Measurements from ENCODE around the gene AGBL4.

Gene AGBL4

DNA sequence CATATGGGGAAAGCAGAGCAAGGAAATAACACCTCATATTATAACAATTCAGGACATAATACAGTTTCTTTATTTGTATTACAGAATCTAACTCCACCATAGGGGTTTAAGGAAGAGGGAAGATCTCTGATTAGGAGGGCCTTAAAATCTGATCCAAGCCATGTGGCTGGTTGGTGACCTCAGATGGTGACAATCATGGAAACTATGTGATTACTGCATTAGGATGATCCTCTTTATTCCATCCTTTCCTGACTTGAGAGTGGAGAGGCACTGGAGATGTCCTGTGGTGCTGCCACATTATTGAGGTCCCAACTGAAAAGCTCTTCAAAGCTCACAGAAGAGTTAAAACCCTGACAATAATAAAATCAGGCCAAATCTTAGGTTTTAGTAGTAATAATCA is 1078.9 kb downstream of the AGBL4 start:
- no peak for TF ChIP-seq POLR2A (IDR thresholded peaks at IDR 0.05; ENCODE audit: low read depth, low read length)
- DNase-seq (ENCODE audit: insufficient read length, low spot score) (no peak), FAIRE-seq (no peak)

DNA sequence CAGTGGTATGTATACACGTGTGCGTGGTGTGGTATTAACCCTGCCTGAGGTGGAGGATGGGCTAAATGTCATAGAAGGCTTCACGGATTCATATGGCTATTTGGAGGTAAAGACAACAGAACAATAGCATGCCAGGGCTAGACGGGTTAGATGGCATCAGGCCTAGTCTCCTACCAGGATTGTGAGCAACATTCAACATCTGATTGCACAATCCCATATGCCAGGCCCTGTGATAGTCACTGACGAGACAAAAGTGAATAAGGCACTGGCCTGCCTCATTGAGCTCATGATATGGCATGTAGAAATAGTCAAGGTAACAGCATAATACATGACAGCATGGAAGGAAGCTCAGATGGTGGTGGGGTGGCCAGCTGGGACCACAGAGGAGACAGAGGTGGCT is 1079.9 kb downstream of the AGBL4 start:
- FAIRE-seq: no peak
- no peak for DNase-seq (ENCODE audit: insufficient read length, low spot score)
- no peak for TF ChIP-seq POLR2A (IDR thresholded peaks at IDR 0.05; ENCODE audit: low read depth, low read length)

GRCh38 chr1:48943393-48943792 is 1080.4 kb downstream of the AGBL4 start:
- FAIRE-seq (no peak), DNase-seq (ENCODE audit: insufficient read length, low spot score) (no peak)
- TF ChIP-seq POLR2A (IDR thresholded peaks at IDR 0.05; ENCODE audit: low read depth, low read length): no peak

DNA sequence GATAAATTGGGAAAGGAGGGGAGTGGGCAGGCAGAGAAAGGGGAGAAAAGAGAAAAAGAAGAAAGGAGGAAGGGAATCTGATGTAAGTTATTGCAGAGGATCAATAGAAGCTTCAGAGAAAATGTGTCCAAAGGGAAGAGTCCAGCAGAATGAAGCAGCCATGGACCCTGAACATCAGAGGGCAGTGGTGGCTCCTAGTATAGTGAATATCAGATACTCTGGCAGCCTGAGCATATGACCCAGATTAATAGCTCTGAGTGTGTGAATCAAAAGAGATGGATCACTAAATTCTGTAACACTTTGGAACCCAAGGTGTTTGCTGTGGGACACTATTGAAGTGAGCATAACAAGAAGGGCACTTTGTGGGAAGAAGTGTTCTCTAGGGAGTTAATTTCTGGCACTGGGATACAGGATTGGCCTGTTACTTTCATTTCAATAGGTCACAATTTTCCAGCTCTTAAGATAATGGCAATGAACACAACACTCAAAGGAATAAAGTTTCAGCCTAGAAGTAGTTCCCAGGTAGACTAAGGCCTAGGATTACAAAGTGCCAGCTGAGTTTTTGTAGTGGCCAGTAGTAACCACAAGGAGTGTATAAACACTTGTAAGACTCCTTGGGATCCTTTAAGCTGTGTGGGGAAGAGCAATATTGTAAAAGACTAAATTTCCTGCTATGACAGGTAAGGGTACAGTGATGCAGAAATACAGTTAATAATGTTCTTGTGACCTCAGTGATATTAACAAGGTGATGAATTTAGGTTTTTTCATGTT is 1082.6 kb downstream of the AGBL4 start:
- FAIRE-seq (no peak), DNase-seq (ENCODE audit: insufficient read length, low spot score) (no peak)
- TF ChIP-seq POLR2A (IDR thresholded peaks at IDR 0.05; ENCODE audit: low read depth, low read length): no peak

DNA sequence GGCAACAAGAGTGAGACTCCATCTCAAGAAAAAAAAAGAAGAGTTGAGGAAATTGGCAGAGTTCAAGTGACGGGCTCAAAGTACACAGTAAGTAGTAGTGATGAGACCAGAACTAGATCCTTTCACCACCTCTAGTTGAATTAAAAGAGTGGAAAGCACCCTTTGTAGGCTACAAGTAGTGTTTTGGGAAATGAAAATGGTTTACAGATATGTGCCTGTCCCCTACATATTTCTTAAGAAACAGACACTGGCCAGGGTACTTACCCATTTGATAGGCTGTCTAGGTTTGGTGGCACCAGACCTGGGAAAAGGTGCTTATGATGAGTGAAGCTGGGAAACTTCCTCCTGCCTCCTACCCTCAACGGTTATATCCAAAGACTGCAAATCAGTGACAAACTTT is 1083.4 kb downstream of the AGBL4 start:
- no peak for TF ChIP-seq POLR2A (IDR thresholded peaks at IDR 0.05; ENCODE audit: low read depth, low read length)
- no peak for FAIRE-seq

GRCh38 chr1:48939828-48940227 is 1083.9 kb downstream of the AGBL4 start:
- FAIRE-seq (no peak), DNase-seq (ENCODE audit: insufficient read length, low spot score) (no peak)
- TF ChIP-seq POLR2A (IDR thresholded peaks at IDR 0.05; ENCODE audit: low read depth, low read length): no peak

More for the DNA sequence above, 1083.4 kb downstream of the AGBL4 start:
- DNase-seq (ENCODE audit: insufficient read length, low spot score): no peak

GRCh38 chr1:48939042-48939441 is 1084.7 kb downstream of the AGBL4 start:
- no peak for TF ChIP-seq POLR2A (IDR thresholded peaks at IDR 0.05; ENCODE audit: low read depth, low read length)
- DNase-seq (ENCODE audit: insufficient read length, low spot score) (no peak), FAIRE-seq (no peak)

- DNase-seq (ENCODE audit: insufficient read length, low spot score) (no peak), FAIRE-seq (no peak)
- no peak for TF ChIP-seq POLR2A (IDR thresholded peaks at IDR 0.05; ENCODE audit: low read depth, low read length)
These were observed 1086.0 kb downstream of the AGBL4 start for GRCh38 chr1:48937732-48938131.

DNA sequence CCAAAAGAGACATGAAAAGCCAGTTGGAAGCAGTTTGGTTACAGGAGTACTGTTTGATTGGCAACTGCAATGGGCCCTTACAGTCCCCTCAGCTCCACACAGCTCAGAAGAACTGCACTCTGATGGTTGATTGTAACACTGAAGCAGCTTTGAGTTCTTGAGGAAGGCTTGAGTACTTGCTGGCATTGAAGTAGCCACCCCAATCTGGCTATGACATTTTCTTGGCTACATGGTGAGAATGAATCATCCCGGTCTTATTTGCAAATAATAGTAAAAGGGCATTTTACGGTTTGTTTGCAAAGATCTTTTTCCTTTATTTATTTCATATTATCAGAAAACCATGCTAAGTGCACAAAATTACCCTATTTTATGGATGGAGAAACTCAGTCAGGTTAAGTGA is 1087.3 kb downstream of the AGBL4 start:
- FAIRE-seq (no peak), DNase-seq (ENCODE audit: insufficient read length, low spot score) (no peak)
- no peak for TF ChIP-seq POLR2A (IDR thresholded peaks at IDR 0.05; ENCODE audit: low read depth, low read length)

DNA sequence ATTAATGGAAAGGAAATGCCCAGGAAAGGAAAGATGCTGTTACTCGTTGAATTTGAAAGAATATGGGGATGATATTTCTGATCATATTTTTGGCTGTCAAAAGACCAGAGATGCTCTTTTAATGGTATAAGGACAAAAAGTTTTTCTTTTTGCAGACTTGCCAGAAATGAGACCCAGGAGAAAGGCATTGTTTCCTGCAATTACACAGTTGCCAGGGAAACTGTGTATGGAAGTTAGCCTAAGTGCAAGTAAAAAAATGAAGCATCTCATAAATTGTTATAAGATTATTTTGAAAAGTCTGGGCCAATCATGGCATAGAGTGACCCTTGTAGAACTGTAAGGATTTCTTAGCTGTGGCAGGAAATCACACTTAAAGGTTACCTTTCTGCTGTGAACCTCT is 1091.4 kb downstream of the AGBL4 start:
- TF ChIP-seq POLR2A (IDR thresholded peaks at IDR 0.05; ENCODE audit: low read depth, low read length): no peak
- no peak for FAIRE-seq
- no peak for DNase-seq (ENCODE audit: insufficient read length, low spot score)

GRCh38 chr1:48931506-48932192 is 1092.1 kb downstream of the AGBL4 start:
- TF ChIP-seq POLR2A (IDR thresholded peaks at IDR 0.05; ENCODE audit: low read depth, low read length): no peak
- DNase-seq (ENCODE audit: insufficient read length, low spot score): peak; percentile 4
- peak; percentile 94 for FAIRE-seq

GRCh38 chr1:48930011-48930410 is 1093.7 kb downstream of the AGBL4 start:
- no peak for FAIRE-seq
- no peak for TF ChIP-seq POLR2A (IDR thresholded peaks at IDR 0.05; ENCODE audit: low read depth, low read length)
- DNase-seq (ENCODE audit: insufficient read length, low spot score): no peak

DNA sequence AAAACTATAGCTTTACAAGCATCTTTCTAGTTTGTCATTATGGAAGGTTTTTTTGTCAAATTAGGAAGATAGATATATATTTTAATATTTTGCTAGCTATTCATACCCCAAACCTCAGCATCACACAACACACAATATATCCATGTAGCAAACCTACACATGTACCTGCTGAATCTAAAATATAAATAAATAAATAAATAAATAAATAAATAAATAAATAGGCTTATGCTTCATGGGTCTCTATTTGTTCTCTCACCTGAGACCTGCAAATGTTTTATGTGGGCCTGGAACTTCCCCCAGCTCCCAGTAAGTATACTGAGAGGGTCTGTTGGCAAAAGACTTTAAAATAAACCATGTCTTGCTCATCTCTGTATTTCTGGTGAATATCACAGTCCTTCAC is 1099.7 kb downstream of the AGBL4 start:
- DNase-seq (ENCODE audit: insufficient read length, low spot score) (no peak), FAIRE-seq (no peak)
- no peak for TF ChIP-seq POLR2A (IDR thresholded peaks at IDR 0.05; ENCODE audit: low read depth, low read length)

- FAIRE-seq (no peak), DNase-seq (ENCODE audit: insufficient read length, low spot score) (no peak)
- no peak for TF ChIP-seq POLR2A (IDR thresholded peaks at IDR 0.05; ENCODE audit: low read depth, low read length)
These were observed 1100.6 kb downstream of the AGBL4 start for GRCh38 chr1:48923116-48923515.

DNA sequence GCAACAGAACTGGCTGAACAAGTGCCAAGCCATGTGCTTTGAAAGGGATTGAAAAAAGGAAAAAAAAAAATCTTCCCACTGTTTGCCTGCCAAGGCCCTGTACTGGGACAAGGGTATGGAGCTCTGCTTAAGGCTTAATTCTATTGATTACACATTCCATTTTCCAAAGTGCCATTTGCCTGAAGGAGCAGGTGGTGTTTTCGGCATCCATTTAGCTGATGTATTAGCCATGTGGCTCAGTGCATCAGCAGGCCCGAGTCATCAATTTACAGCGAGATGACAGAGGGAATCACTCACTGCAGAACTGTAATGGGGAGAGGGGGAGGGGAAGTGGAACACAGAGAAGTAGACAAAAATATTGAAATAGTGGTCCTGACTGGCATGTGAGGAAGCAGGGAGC is 1102.9 kb downstream of the AGBL4 start:
- TF ChIP-seq POLR2A (IDR thresholded peaks at IDR 0.05; ENCODE audit: low read depth, low read length): no peak
- DNase-seq (ENCODE audit: insufficient read length, low spot score) (no peak), FAIRE-seq (no peak)

Measured in H54 (cell line).